Stimulated activated CD4-positive, alpha-beta T cell treated with anti-CD3 and anti-CD28 coated beads, Interleukin-4, amount 100 ng/mL, for 1 hour (primary cell): ENCODE results near the gene TRMT44.
A peak's percentile ranks its signal among the peaks of the same experiment; 100 is the strongest.
"Not testable (repeated sequence)": the region's sequence is repeated elsewhere in the genome, so short reads cannot be mapped to it uniquely, and the experiment has no call there.

Source experiments
- DNase-seq: peaks from one replicate; pipeline ENCODE4 v3.0.0-alpha.2; 2020

The TRMT44 gene, protein sequence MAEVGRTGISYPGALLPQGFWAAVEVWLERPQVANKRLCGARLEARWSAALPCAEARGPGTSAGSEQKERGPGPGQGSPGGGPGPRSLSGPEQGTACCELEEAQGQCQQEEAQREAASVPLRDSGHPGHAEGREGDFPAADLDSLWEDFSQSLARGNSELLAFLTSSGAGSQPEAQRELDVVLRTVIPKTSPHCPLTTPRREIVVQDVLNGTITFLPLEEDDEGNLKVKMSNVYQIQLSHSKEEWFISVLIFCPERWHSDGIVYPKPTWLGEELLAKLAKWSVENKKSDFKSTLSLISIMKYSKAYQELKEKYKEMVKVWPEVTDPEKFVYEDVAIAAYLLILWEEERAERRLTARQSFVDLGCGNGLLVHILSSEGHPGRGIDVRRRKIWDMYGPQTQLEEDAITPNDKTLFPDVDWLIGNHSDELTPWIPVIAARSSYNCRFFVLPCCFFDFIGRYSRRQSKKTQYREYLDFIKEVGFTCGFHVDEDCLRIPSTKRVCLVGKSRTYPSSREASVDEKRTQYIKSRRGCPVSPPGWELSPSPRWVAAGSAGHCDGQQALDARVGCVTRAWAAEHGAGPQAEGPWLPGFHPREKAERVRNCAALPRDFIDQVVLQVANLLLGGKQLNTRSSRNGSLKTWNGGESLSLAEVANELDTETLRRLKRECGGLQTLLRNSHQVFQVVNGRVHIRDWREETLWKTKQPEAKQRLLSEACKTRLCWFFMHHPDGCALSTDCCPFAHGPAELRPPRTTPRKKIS

GRCh38 chr4:8440492-8441311 lies at the start of gene TRMT44, which contains the start of gene ACOX3:
TRMT44 (plus strand) TSS chr4:8440777; CDS start chr4:8440823, 46 bp downstream.
ACOX3 (minus strand) TSS chr4:8440723; CDS start chr4:8416521, 24,202 bp downstream.
- peak; percentile 94 for DNase-seq

- no peak for DNase-seq
Observed at GRCh38 chr4:8391071-8391470, 49.5 kb upstream of the TRMT44 start.

GRCh38 chr4:8391972-8392371 lies 48.6 kb upstream of the TRMT44 start:
- DNase-seq, result no peak

DNA sequence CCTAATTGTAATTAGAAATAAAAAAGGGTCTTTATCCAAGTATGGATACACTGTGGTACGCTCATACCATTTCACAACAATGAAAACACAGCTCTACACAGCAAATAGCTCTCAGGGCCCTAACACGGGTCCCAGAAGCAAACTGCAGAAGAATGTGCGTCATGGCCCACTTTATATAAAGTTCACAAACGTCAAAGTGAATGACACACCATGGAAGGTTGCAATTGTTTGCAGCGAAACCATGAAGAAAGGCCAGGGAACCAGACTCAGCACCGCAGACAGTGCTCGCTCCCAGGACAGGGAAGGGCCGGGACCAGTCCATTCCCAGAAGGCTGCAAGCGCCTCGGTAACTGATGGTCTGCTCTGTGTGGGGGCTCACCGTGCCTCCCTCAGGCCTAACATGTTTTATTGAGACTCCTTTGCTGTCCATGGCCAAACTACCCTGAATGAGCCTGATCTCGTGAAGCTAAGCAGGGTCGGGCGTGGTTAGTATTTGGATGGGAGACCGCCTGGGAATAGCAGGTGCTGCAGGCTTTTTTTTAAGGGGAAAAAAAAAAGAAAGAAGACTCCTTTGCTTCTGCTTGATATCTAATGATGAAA lies 47.9 kb upstream of the TRMT44 start:
- no peak for DNase-seq

GRCh38 chr4:8393593-8394038 lies 47.0 kb upstream of the TRMT44 start:
- no peak for DNase-seq

DNA sequence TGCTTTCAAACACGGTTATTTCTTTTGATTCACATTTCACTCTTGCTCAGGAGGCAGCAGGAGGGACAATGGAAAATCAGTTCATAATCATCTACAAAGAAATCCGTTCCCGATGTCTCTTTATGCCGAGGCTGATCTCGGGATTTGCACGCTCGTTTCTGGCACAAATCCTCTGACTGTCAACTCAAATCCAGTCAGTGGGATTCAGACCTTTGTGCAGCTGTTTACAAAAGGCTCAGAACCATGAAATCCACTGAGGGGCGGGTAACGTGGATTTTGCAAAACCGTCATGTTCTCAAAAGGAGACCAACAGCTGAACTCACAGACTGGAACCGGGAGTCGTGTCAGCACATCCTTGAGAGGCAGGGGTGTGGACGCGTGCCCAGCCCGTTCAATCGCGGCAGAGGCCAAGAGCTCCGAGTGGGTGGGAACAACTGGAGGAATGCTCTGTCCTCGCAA lies 46.5 kb upstream of the TRMT44 start:
- DNase-seq, result no peak

DNA sequence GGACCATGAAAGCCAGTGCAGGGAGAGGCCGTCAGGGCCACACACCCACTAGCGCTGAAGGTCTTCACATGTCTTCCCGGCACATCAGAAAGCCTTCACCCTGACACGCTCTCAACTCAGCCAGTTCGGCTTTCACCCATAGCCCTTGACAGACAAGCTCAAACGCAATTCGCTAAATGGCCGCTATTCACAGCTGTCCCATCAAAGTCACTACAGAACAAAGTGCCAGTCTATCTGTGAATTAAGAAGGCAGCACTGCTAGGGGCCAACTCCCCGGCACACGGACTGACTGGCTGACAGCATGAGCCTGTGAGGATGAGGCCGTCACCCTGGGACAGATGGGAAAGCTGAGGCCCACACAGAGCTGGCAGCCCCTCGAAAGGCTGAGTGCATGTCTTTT lies 45.8 kb upstream of the TRMT44 start:
- no peak for DNase-seq

- no peak for DNase-seq
Observed at GRCh38 chr4:8395504-8396296, 44.9 kb upstream of the TRMT44 start.

- no peak for DNase-seq
Observed at GRCh38 chr4:8396762-8397406, 43.7 kb upstream of the TRMT44 start.

DNA sequence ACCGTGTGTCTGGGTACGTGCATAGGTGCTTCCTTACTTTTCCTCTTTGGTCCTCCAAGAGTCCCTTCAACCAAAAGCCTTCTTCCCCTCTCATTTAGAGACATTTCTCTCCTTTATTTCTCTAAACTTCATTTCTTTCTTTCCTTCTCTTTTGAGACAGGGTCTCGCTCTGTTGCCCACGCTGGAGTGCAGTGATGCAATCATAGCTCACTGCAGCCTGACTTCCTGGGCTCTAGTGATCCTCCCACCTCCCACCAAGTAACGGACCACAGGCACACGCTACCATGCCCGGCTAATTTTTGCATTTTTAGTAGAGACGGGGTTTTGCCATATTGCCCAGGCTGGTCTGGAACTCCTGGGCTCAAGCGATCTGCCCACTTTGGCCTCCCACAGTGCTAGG lies 42.2 kb upstream of the TRMT44 start:
- no peak for DNase-seq

DNA sequence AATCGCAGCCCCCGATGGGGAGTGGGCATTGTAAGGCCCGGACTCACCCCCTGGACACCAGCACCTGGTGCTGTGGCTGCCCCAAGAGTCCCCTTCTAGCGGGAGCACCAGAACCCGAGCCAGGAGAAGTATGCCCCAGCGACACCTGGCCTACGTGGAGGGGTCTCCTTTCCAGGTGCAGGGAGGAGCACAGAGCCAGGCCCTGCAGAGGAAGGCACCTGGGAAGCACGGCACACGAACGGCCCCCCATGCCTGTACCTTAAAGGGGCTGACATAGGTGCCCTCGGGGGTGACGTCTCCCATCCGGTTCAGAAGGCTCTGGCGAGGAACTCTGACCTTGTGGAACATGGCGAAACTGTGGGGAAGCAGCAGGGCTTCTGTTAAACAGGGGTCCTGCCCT lies 41.3 kb upstream of the TRMT44 start:
- no peak for DNase-seq

DNA sequence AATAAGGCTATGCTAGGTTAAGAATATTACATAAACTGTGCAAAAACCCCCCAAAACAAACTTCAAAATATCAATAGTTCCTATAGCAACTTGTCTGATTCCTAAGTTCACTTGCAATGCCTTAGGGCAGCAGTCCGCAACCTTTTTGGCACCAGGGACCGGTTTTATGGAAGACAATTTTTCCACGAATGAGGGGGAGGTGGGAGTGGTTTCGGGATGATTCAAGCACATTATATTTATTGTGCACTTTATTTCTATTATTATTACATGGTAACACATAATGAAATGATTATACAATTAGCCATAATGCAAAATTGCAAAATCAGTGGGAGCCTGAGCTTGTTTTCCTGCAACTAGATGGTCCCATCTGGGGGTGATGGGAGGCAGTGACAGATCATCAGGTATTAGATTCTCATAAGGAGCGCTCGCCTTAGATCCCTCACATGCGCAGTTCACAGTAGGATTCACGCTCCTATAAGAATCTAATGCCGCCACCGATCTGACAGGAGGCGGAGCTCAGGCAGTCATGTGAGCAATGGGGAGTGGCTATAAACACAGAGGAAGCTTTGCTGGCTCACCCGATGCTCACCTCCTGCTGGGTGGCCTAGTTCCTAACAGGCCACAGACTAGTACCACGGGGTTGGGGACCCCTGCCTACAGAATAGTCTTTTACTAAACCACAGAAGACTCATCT lies 39.8 kb upstream of the TRMT44 start:
- no peak for DNase-seq

DNA sequence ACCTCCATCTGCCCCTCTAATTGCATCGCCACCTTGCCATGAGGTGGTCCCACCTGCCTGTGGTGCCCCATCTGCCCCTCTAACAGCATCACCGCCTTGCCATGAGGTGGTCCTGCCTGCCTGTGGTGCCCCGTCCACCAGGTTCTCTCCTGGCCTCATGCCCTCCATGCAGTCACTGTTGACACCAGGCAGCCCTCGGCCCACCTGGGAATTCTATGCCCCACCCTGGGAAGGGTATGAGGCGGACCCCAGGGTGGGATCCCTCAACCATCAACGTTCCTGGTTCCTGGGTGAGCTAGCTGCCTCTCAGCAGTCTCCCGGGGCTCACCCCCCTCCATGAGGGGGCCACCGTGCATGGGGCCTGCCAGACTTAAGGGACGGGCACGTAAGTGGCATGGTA lies 38.9 kb upstream of the TRMT44 start:
- DNase-seq, result no peak

DNA sequence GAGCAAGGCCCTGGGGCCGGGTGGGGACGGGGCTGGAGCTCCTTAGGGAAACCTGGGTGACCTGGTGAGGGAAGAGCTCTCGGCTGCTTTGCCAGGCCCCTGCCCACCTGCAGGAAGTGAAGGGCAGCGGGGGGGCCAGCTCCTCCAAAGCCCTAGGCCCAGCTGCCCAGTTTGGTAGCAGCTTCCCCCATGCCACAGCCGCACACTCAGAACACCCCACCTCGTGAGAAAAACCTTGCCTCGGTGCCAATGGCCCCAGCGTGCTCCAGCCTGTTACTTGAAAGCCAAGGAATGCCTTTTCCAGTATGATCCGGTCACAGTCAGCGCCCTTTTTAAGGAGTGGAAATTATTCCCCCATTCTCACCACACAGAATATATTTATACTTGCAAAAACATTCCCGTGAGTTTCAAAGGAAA lies 38.4 kb upstream of the TRMT44 start:
- no peak for DNase-seq

DNA sequence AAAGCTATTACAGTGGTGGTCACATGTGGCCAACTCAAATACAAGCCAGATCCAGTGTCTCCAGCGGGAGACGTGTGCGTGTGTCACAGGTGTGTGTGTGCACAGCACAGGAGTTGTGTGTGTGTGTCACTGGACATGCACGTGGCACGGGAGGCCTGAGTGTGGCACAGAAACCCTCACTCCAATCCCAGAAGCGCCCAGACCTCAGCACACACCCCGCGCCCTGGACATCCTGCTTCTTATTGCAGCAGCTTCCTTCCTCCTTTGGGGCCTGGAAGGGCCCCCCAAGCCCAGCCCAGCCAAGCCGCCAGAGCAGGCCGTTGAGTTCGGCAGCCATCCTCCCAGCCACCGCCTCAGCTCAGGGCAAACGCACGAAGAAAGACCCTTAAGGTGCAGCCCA lies 37.9 kb upstream of the TRMT44 start:
- DNase-seq, result no peak

DNA sequence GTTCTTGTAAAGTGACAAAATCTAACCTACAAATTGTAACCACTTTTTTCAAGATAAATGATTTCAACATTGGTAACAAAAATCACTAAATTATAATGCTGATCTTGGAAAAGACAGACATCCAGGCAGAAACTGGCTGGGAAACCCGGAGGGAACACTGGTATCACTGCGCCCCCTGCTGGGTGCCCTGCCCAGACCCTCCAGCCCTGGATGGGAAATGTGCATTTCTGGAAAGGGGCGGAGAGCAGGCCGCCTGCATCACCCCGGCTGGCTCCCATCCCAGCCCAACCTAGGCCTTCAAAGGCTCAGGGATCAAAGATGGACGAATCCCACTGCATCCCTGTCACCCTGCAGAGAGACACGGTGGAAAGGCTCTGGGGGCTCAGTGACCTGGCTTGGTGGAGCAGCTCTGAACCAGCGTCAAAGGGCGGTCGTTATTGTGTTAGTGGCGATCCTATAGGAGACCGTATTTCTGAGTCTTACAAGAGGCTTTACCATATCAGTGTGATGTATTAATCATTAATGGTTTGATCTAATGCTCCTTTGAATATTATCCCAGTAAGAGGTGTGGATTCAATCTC lies 37.3 kb upstream of the TRMT44 start:
- DNase-seq, result peak; percentile 55

- no peak for DNase-seq
Observed at GRCh38 chr4:8403976-8404375, 36.6 kb upstream of the TRMT44 start.

DNA sequence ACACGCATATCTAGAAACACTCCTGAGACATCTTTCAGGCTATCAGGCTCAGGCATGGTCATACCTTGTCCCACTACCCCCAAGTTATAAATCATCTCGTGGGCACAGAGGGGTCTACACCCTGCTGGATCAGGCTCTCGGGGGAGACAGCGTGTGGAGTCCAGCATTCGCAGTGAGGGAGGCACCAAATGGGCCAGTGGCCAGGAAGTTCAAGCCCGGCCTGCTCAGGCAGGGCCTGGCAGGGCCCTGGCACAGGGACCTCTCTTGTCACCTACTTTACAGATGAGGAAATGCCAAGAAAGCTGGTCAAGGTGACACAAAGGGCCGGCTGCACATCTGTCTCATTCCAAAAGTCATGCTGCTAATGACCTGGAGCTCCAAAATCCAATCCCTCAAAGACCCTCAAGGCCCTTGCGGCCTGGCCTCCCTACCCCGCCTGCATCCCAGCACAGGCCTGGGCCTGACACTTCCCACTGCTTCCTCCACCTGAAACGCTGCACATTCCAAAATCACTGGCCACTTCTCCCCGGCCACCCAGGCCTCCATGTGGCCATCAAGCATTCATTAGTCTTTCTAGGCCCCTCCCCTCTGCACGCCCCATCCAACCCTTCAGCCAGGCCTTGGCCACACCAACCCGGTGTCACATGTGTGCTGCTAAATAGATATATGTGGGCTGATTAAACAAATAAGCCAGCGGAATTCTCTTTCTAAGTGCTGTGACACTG lies 35.6 kb upstream of the TRMT44 start:
- no peak for DNase-seq

DNA sequence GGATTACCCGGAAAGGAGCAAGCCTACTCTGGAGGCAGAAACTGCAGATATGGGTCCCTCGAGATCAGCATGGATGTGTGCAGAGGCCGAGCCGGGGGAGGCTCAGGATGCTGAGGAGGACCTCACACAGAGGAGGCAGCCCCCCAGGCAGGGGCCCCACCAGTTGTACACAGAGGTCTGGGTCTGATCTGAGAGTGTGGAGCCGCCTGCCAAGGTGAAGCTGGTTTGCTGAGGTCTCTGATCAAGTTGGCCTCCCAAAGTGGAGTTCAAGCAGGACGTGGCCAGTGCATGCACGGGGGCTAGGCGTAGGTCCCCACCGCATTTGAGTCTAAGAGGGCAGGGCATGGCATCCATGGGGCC lies 35.1 kb upstream of the TRMT44 start:
- DNase-seq, result no peak

- not testable (repeated sequence) for DNase-seq
Observed at GRCh38 chr4:8406887-8407286, 33.7 kb upstream of the TRMT44 start.
